ENCODE measurements around the gene DNAL1.
"Not testable (repeated sequence)": the region's sequence is repeated elsewhere in the genome, so short reads cannot be mapped to it uniquely, and the experiment has no call there.

Gene DNAL1

GRCh38 chr14:73695997-73696396 is 51.2 kb downstream of the DNAL1 start:
- no peak overlapping the region for H3K4me3 ChIP-seq (replicated peaks in 1 of 2; ENCODE audit: low read depth in 2 of 2, low read length in 2 of 2)
- no peak for TF ChIP-seq CTCF (IDR thresholded peaks at IDR 0.05; ENCODE audit: low read depth, low read length)
- no peak for DNase-seq (ENCODE audit: low read depth in 2 of 2)

- peak; percentile 37 to 85 for DNase-seq (ENCODE audit: low read depth in 2 of 2)
- H3K4me3 ChIP-seq (replicated peaks in 1 of 2; ENCODE audit: low read depth in 2 of 2, low read length in 2 of 2), result no peak overlapping the region
- no peak for TF ChIP-seq CTCF (IDR thresholded peaks at IDR 0.05; ENCODE audit: low read depth, low read length)
These were observed 51.9 kb downstream of the DNAL1 start for GRCh38 chr14:73696466-73697400.

GRCh38 chr14:73700325-73700724 is 55.5 kb downstream of the DNAL1 start:
- no peak for TF ChIP-seq CTCF (IDR thresholded peaks at IDR 0.05; ENCODE audit: low read depth, low read length)
- DNase-seq (ENCODE audit: low read depth in 2 of 2), result no peak
- no peak overlapping the region for H3K4me3 ChIP-seq (replicated peaks in 1 of 2; ENCODE audit: low read depth in 2 of 2, low read length in 2 of 2)

GRCh38 chr14:73708076-73708475 is 63.3 kb downstream of the DNAL1 start:
- not testable (repeated sequence) for DNase-seq (ENCODE audit: low read depth in 2 of 2); H3K4me3 ChIP-seq (replicated peaks in 1 of 2; ENCODE audit: low read depth in 2 of 2, low read length in 2 of 2)

- H3K4me3 ChIP-seq (replicated peaks in 1 of 2; ENCODE audit: low read depth in 2 of 2, low read length in 2 of 2), result no peak overlapping the region
- TF ChIP-seq CTCF (IDR thresholded peaks at IDR 0.05; ENCODE audit: low read depth, low read length), result no peak
- DNase-seq (ENCODE audit: low read depth in 2 of 2), result no peak
These were observed 65.2 kb downstream of the DNAL1 start for GRCh38 chr14:73709904-73710469.

- no peak overlapping the region for H3K4me3 ChIP-seq (replicated peaks in 1 of 2; ENCODE audit: low read depth in 2 of 2, low read length in 2 of 2)
- no peak for DNase-seq (ENCODE audit: low read depth in 2 of 2)
- no peak for TF ChIP-seq CTCF (IDR thresholded peaks at IDR 0.05; ENCODE audit: low read depth, low read length)
These were observed 66.0 kb downstream of the DNAL1 start for GRCh38 chr14:73710737-73711136.

GRCh38 chr14:73712071-73712506 is 67.3 kb downstream of the DNAL1 start:
- peak in 1 of 2 donors; percentile 25 for DNase-seq (ENCODE audit: low read depth in 2 of 2)
- H3K4me3 ChIP-seq (replicated peaks in 1 of 2; ENCODE audit: low read depth in 2 of 2, low read length in 2 of 2), result peak overlapping the region; percentile 80 to 86
- TF ChIP-seq CTCF (IDR thresholded peaks at IDR 0.05; ENCODE audit: low read depth, low read length), result no peak

All from cardiac fibroblast (primary cell).